T-helper 22 cell (primary cell): ENCODE data around the gene ZNF2.

Experiments
- DNase-seq: peaks from one replicate; pipeline ENCODE4 v3.0.0-alpha.2; 2020; ENCODE audit warnings: low read depth

ZNF2 gene

DNA sequence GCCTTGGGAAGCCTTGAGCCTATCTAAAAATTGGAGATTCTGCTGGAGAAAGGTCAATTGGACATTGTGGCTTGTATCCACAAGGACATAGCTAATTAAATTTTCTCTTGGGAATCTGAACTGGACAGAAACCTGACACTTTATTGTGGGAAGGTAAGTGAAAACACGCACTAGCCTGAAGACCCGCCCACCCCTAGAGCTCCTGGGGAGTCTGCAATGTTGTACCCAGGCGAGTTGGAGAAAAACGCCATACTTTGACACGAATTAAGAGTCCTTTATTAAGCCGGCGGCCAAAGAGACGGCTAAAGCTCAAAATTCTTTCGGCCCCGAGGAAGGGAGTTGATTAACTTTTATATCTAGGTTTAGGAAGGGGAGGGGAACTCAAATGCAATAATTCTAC lies 40.5 kb downstream of the ZNF2 start:
- no peak for DNase-seq

DNA sequence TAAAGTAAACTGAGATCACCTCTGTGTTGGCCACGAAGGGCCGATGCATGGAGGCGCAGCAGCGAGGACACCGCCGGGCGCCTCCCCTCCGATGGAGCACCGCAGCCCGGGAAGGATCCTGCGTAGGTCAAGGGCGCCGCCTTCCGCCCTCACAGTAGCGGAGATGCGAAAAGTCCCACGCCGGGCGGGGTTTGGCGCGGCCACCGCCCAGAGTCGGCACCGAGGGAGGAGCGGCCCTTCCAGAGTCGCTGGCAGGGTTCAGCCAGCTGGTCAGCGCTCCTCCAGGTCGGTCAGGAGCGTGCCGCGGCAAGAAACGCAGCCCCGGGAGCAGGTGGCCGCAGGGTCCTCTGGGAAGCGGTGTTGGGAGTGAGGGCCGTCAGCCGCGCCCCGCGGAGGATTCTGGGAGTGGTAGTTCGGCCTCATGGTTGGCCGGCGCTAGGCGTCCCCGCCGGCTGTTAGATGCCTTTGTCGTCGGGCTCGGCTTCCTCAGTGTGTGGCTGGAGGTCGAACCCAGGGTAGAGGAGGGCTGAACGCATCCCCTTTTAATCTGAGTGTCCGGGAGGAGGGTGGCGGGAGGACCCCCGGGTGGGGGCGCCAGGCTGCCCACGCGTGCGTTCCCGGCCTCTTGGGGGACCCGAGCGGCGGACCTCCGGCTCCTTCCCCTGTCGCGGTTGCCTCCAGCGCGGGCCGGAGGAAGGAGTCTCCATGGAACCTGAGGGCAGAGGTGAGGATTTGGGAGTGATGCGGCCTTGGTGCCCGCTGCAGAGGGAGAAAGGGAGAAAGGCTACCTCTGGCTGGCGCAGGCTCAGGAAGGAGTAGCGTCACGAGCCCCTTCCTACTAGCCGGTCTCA lies 41.7 kb downstream of the ZNF2 start, which contains the start of gene ZNF892:
TSS of gene ZNF892 (plus strand) at position 411 of the 851 bp plus-strand sequence. CDS start at position 706, 295 bp downstream.
- DNase-seq, result peak; percentile 59

DNA sequence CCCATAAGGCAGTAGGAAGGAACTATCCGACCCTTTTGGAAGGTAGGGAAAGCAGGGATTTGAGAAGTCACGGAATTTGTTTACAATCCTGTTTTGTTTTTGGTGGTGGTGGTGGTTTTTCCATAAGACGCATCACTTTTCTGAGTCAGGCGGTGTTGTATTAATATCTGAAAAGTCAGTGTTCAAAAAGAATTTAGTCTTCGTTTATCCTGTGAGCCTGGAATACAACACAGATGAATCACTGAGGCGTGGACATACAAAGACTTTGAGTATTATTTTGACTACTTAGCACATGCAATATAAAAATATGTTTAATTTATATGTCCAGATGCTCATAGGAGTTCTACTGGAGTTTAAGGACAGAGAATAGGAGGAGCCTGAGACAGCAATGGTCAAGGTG lies 42.5 kb downstream of the ZNF2 start:
- DNase-seq, result no peak

DNA sequence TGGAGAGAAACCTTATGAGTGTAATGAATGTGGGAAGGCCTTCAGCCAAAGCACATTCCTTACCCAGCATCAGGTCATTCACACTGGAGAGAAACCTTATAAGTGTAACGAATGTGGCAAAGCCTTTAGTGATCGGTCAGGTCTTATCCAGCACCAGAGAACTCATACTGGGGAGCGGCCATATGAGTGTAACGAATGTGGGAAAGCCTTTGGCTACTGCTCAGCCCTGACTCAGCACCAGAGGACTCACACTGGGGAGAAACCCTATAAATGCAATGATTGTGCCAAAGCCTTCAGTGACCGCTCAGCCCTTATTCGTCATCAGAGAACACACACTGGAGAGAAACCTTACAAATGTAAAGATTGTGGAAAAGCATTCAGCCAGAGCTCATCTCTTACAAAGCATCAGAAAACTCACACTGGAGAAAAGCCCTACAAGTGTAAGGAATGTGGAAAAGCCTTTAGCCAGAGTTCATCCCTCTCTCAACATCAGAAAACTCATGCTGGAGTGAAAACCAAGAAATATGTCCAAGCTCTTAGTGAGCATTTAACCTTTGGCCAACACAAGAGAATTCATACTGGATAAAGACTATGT lies 49.5 kb downstream of the ZNF2 start:
- no peak for DNase-seq

DNA sequence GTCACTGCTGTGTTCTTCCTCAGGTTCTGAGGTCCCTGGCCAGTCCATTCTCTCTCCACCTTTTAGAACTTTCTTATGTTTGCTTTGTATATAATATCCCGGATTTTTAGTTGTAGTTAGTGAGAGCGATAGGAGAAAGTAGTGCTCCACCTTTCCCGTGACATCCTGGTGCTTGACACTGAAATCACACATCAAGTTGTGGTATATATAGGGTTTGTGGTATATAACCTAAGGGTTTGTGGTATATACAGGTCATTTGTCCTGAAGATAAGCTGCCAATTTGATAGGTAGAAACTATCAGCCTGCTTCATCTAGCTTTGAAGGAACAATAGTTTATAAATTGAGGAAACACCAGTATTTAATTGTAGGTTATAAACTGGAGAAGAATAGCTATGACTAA lies 54.8 kb downstream of the ZNF2 start:
- DNase-seq, result no peak

DNA sequence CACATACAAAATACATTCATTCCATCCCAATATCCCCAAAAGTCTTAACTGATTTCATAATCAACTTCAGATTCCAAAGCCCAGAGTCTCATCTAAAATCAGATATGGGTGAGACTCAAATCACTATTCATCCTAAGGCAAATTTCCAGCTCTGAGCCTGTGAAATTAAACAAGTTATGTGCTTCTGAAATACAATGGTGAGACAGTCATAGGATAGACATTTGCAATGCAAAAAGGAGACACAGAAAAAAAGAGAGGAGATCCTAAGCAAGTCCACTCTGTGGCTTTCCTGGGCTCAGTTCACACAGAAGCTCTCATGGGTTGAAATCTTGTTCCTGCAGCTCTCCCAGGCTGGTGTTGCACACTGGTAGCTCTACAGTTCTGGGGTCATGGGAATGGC lies 60.0 kb downstream of the ZNF2 start:
- no peak for DNase-seq

DNA sequence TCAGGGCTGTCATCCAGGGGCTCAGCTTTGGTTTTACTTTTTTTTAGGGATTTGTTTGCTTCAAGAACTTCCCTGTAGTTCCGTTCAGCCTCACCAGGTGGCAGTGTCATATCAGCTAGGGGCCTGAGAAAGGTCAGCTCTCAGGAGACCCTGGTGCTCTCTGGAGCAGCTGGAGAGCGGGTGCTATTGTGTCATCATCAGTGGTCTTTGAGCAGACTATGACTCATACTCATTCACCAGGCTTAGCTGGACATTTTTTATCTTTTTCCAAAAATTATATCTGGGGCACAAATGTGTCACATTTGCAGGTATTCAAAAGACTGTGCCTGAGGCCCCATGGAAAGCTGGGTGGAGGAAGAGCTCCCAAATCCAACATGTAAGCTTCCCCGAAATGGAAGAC lies 66.1 kb downstream of the ZNF2 start:
- no peak for DNase-seq

DNA sequence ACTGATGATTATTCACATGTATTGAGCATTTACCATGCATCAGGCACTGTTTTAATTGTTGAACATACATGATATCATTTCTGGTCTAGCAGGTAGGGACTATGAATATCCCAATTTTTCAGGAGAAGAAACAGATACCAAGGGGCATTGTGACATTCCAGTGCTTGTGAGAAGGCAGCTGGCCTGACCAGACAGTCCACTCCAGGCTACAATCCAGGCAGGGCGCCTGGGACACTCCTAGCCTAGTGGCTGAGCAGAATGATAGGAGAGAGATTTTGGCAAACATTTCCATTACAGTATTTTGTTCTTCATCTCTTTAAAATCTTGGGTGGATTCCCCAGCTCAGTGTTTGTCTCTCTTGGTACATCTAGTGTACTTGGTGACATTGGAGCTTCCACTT lies 66.6 kb downstream of the ZNF2 start:
- DNase-seq, result no peak
